SK-N-SH (cell line): ENCODE results near the gene SURF4. TPM values are rescaled to one million over a fixed set of nuclear protein-coding genes. Genes with fewer than 3 reads are reported as not detected.

Experiments used
- CTCF ChIA-PET: fragments of 300-600, 350-600 bp; formaldehyde crosslinking; extraction: SDS; loops from one replicate; lab custom pipeline; 2021; lab: Yijun Ruan, JAX
- POLR2A ChIA-PET: fragments of 350-600 bp; sonication (Branson Sonifier 250); formaldehyde crosslinking; extraction: SDS; loops from one replicate; lab custom pipeline; 2020; ENCODE audit warnings: antibody characterized with exemption, inconsistent platforms; lab: Yijun Ruan, JAX
- DNase-seq: peaks from one replicate; pipeline ENCODE4 v3.0.0; 2012
- H2AFZ ChIP-seq: fragments of 200-600 bp; sonication (generic); 2 replicates; pipeline ENCODE4 v1.8.1; 2016; ENCODE audit warnings: antibody characterized with exemption, mild to moderate bottlenecking, low read depth
- H3F3A ChIP-seq: fragments of 200-600 bp; sonication (generic); replicated peaks from 2 replicates; pipeline ENCODE3; 2016; ENCODE audit warnings: antibody characterized with exemption, mild to moderate bottlenecking; ENCODE audit not compliant: insufficient read depth
- H3K27ac ChIP-seq, 2 experiments: fragments of 200-500 bp in 1 of 2; fragments of 200-600 bp in 1 of 2; sonication (Bioruptor generic) in 1 of 2; sonication (generic), shearing (Covaris generic) in 1 of 2; 2 replicates each; pipeline versions ENCODE4 v1.5.1 to v1.6.1; 2014 to 2016; ENCODE audit warnings: low read depth in 2 of 2, inconsistent platforms in 1 of 2, low read length in 1 of 2, mild to moderate bottlenecking in 1 of 2, mixed read lengths in 1 of 2
- H3K27me3 ChIP-seq: fragments of 200-600 bp; sonication (generic), shearing (Covaris generic); 2 replicates; pipeline ENCODE4 v1.6.1; 2016; ENCODE audit warnings: mixed run types; ENCODE audit not compliant: insufficient read depth
- H3K36me3 ChIP-seq, 2 experiments: fragments of 200-500 bp in 1 of 2; fragments of 200-600 bp in 1 of 2; sonication (Bioruptor generic) in 1 of 2; sonication (generic) in 1 of 2; replicated peaks in 1 of 2; 2 replicates each; pipeline versions ENCODE3 to v1.5.1; 2014 to 2016; ENCODE audit warnings: low read length in 1 of 2, mild to moderate bottlenecking in 1 of 2; ENCODE audit not compliant: insufficient read depth in 2 of 2, control insufficient read depth in 1 of 2
- H3K4me1 ChIP-seq, 2 experiments: fragments of 200-500 bp in 1 of 2; fragments of 200-600 bp in 1 of 2; sonication (Bioruptor generic) in 1 of 2; sonication (generic), shearing (Covaris generic) in 1 of 2; 2 replicates each; pipeline versions ENCODE4 v1.5.1 to v1.6.1; 2014 to 2016; ENCODE audit warnings: low read depth in 1 of 2, low read length in 1 of 2, mixed run types in 1 of 2; ENCODE audit not compliant: insufficient read depth in 2 of 2, control insufficient read depth in 1 of 2
- H3K4me2 ChIP-seq: fragments of 200-600 bp; sonication (generic), shearing (Covaris generic); 2 replicates; pipeline ENCODE4 v1.6.1; 2017; ENCODE audit warnings: mixed run types
- H3K4me3 ChIP-seq, 2 experiments: fragments of 200-500 bp in 1 of 2; fragments of 200-600 bp in 1 of 2; sonication (Bioruptor generic) in 1 of 2; sonication (generic), shearing (Covaris generic) in 1 of 2; 2 replicates each; pipeline versions ENCODE4 v1.5.1 to v1.8.1; 2014 to 2016; ENCODE audit warnings: low read depth in 2 of 2, inconsistent platforms in 1 of 2, low read length in 1 of 2, mild to moderate bottlenecking in 1 of 2, mixed read lengths in 1 of 2, moderate library complexity in 1 of 2
- H3K79me2 ChIP-seq: fragments of 200-600 bp; sonication (generic); 2 replicates; pipeline ENCODE4 v1.8.1; 2017; ENCODE audit warnings: mild to moderate bottlenecking; ENCODE audit not compliant: insufficient read depth
- H3K9ac ChIP-seq: fragments of 200-600 bp; sonication (generic); 2 replicates; pipeline ENCODE4 v1.6.1; 2017; ENCODE audit warnings: mixed run types
- H3K9me2 ChIP-seq: fragments of 200-600 bp; sonication (generic); 2 replicates; pipeline ENCODE4 v1.6.1; 2017; ENCODE audit warnings: mixed run types
- H3K9me3 ChIP-seq: fragments of 200-600 bp; sonication (generic); 2 replicates; pipeline ENCODE4 v1.6.1; 2017; ENCODE audit warnings: mixed run types, mild to moderate bottlenecking, moderate library complexity
- H4K20me1 ChIP-seq: fragments of 200-600 bp; sonication (generic); 2 replicates; pipeline ENCODE4 v1.6.1; 2017; ENCODE audit warnings: mild to moderate bottlenecking, mixed run types; ENCODE audit not compliant: insufficient read depth
- CHD2 ChIP-seq: fragments of 150-350 bp; IDR thresholded peaks from 2 replicates; pipeline ENCODE4 v1.6.1; 2018; ENCODE audit warnings: low read length; ENCODE audit not compliant: partially characterized antibody
- CTCF ChIP-seq: fragments of 200-600 bp; sonication (generic); IDR thresholded peaks from 2 replicates; pipeline ENCODE4 v1.6.1; 2017; ENCODE audit warnings: antibody characterized with exemption, mild to moderate bottlenecking, moderate library complexity
- ELF1 ChIP-seq: IDR thresholded peaks from 2 replicates; pipeline ENCODE4 v1.4.0; 2012
- FOSL2 ChIP-seq: IDR thresholded peaks from 2 replicates; pipeline ENCODE4 v1.4.0; 2012; ENCODE audit warnings: low read depth, mild to moderate bottlenecking, moderate library complexity, borderline replicate concordance
- FOXJ3 ChIP-seq: sonication (generic); formaldehyde crosslinking; IDR thresholded peaks from 2 replicates; pipeline ENCODE4 v1.5.1; 2020; ENCODE audit warnings: mild to moderate bottlenecking, missing genetic modification reagents
- IRF3 ChIP-seq: fragments of 150-350 bp; IDR thresholded peaks from 2 replicates; pipeline ENCODE4 v1.6.1; 2016; ENCODE audit warnings: mild to moderate bottlenecking, low read depth, low read length
- MXI1 ChIP-seq: IDR thresholded peaks from 2 replicates; pipeline ENCODE4 v1.6.1; 2012; ENCODE audit warnings: mild to moderate bottlenecking, low read depth, low read length, improper control_type of control experiment
- NRF1 ChIP-seq: IDR thresholded peaks from 2 replicates; pipeline ENCODE4 v1.6.1; 2012; ENCODE audit warnings: low read depth, mild to moderate bottlenecking, low read length
- PBX3 ChIP-seq: IDR thresholded peaks from 2 replicates; pipeline ENCODE4; 2012
- POLR2AphosphoS5 ChIP-seq: IDR thresholded peaks from 2 replicates; pipeline ENCODE4 v1.6.1; 2012; ENCODE audit warnings: low read depth, low read length
- RAD21 ChIP-seq: IDR thresholded peaks from 2 replicates; pipeline ENCODE4 v1.6.1; 2012; ENCODE audit warnings: mild to moderate bottlenecking, low read length
- RCOR1 ChIP-seq: fragments of 150-350 bp; IDR thresholded peaks from 2 replicates; pipeline ENCODE4 v1.6.1; 2017; ENCODE audit warnings: antibody characterized with exemption, low read length
- RFX5 ChIP-seq: IDR thresholded peaks from 2 replicates; pipeline ENCODE4 v1.6.1; 2012; ENCODE audit warnings: mild to moderate bottlenecking, improper control_type of control experiment, low read length
- RXRA ChIP-seq: IDR thresholded peaks from 2 replicates; pipeline ENCODE4 v1.4.0; 2012; ENCODE audit warnings: low read depth, mild to moderate bottlenecking, borderline replicate concordance
- SMC3 ChIP-seq: IDR thresholded peaks from 2 replicates; pipeline ENCODE4 v1.6.1; 2012; ENCODE audit warnings: low read depth, low read length, improper control_type of control experiment
- USF1 ChIP-seq: IDR thresholded peaks from 2 replicates; pipeline ENCODE4 v1.4.0; 2012; ENCODE audit warnings: low read depth, borderline replicate concordance
- USF2 ChIP-seq: fragments of 150-350 bp; IDR thresholded peaks from 2 replicates; pipeline ENCODE4 v1.6.1; 2017; ENCODE audit warnings: antibody characterized with exemption, low read length, low read depth, borderline replicate concordance
- YY1 ChIP-seq: IDR thresholded peaks from 2 replicates; pipeline ENCODE4 v1.4.0; 2012; ENCODE audit warnings: low read depth, mild to moderate bottlenecking
- ZBTB33 ChIP-seq: IDR thresholded peaks from 2 replicates; pipeline ENCODE4 v1.4.0; 2012; ENCODE audit warnings: low read depth, borderline replicate concordance
- WGBS: methylation state at CpG from one replicate; pipeline ENCODE4 v1.1.6; 2017; ENCODE audit warnings: low lambda C conversion rate; 5-methylcytosine and 5-hydroxymethylcytosine counted together
- polyA plus RNA-seq, 3 experiments: library from polyadenylated mRNA; depleted of rRNA; stranded (reverse); fragments of >200 nt; gene quantifications; 2 replicates each; pipeline ENCODE4 v1.2.3, GENCODE V29; 2012

SURF4 gene
- polyA plus RNA-seq, 1 of the 3 experiments (the other 2 are of a cell fraction) = 165 TPM

GRCh38 chr9:133400292-133400691 lies 24.4 kb upstream of the SURF4 start:
- H3K36me3 ChIP-seq = peaks cover 6 to 13% of the 10 kb centered on the region in 2 experiments
- 75% methylated on average over 6 of the region's 12 CpGs for WGBS
- no peaks in the 10 kb centered on the region for H3K9me2 ChIP-seq
- H4K20me1 ChIP-seq = no peaks in the 10 kb centered on the region
- no peaks in the 10 kb centered on the region for H3K79me2 ChIP-seq
- POLR2A ChIA-PET = no interaction called here
- TF ChIP-seq PBX3 = no peak
- TF ChIP-seq FOSL2 = no peak
- no peak for TF ChIP-seq YY1
- no peak for TF ChIP-seq POLR2AphosphoS5
- no peak for TF ChIP-seq ZBTB33
- TF ChIP-seq NRF1 = no peak
- no peak for TF ChIP-seq RCOR1
- no peak for TF ChIP-seq IRF3
- no peak for TF ChIP-seq RAD21
- no peak for TF ChIP-seq FOXJ3 (CRISPR knock-in tag)
- no peak for TF ChIP-seq RFX5
- no peak for TF ChIP-seq ELF1
- TF ChIP-seq MXI1 = no peak
- no peak for TF ChIP-seq USF1
- no peak for TF ChIP-seq USF2
- TF ChIP-seq CTCF = no peak
- TF ChIP-seq CHD2 = no peak
- TF ChIP-seq RXRA = no peak
- no peak for TF ChIP-seq SMC3
- no peak for DNase-seq
- no peaks in the 10 kb centered on the region for H3F3A ChIP-seq
- CTCF ChIA-PET = interaction anchor here (1.3 kb wide), 1 partner anchor 86 kb away, joined by 7 read pairs; no protein-coding TSS in a partner anchor
- no peaks in the 10 kb centered on the region for H3K9me3 ChIP-seq
- H3K4me1 ChIP-seq = no peaks in the 10 kb centered on the region
- H3K4me3 ChIP-seq = no peak overlapping the region
- no peaks in the 10 kb centered on the region for H3K27me3 ChIP-seq
- no peak overlapping the region for H2AFZ ChIP-seq
- H3K27ac ChIP-seq = no peak overlapping the region
- no peak overlapping the region for H3K9ac ChIP-seq
- no peak overlapping the region for H3K4me2 ChIP-seq
